ENCODE data around the gene PDPK1. TPM values are rescaled to one million over a fixed set of nuclear protein-coding genes. Genes with fewer than 3 reads are reported as not detected.

Gene PDPK1
- total RNA-seq, 4 donors from 2014 or later = 28.3 to 45.7 (median 35.0) TPM

DNA sequence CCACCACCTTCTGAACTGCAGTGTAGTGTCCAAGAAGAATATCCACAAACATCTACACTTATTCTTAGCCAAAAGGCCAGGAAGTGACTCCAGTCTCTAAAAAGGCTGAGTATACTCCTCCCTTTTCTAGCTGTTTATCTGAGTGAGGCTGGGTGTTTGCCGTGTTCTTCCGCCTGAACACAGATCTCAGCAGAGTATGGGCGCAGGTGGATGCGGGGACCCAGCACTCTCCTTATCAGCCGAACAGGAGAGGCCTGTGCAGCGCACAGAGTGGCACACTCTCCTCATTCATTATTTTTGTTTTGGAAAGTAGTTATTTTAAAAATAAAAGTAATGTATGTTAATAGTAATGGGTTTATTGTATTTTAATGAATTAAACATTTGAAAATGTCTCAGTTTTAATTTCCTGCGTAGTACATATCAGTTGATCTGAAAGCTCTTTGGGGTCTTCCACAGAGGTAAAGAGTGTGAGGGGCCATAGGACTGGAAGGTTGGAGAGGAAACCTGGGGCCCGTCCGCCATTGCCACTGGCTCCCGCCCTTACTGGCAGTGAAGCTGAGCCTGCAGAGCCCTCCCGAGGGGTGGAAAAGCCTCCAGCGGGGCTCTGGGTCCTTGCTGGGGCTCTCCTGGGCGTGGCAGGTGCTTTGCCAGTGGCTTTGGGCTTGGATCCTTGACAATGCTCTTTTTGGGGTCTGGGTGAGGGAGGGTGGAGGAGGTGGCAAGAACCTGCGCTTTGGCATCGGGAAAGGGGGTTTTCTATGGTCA, 53.8 kb downstream of the PDPK1 start:
- WGBS = 92% methylated on average over 15 of the region's 15 CpGs
- intact Hi-C loops (cut with DNase I) = no loop called here

DNA sequence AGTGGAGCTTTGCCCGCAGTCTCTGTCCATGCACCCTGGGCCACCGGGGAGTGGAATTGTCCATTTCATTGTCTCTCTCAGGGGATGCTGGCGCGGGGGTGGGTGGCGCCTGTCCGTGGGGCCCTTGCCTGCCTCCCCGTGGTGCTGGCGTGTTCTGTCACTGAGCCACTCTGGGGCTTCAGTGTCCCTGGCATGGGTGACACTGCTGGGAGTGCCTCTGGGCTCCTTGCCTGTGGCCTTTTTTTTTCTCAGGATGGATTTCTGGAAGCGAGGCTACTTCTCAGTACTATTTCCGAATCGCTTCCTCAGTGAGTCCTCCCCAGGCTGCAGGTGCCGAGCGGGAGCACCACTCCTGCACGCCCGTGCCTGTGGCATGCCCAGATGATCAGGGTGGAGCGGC, 55.0 kb downstream of the PDPK1 start:
- intact Hi-C loops (cut with DNase I) = no loop called here
- Histone ChIP-seq H3K27me3 (no peaks in the 10 kb centered on the region), H3K4me1 (peaks cover 0 to 9% (median 7%) of the 10 kb centered on the region in 4 donors), H3K36me3 (peaks cover 41 to 94% (median 74%) of the 10 kb centered on the region in 4 donors), H3K27ac (replicated peaks in 1 of 4) (no peak overlapping the region), H3K9me3 (no peaks in the 10 kb centered on the region), H3K4me3 (no peak overlapping the region)
- DNase-seq (ENCODE audit: extremely low spot score) = no peak
- TF ChIP-seq, protein P1, sequence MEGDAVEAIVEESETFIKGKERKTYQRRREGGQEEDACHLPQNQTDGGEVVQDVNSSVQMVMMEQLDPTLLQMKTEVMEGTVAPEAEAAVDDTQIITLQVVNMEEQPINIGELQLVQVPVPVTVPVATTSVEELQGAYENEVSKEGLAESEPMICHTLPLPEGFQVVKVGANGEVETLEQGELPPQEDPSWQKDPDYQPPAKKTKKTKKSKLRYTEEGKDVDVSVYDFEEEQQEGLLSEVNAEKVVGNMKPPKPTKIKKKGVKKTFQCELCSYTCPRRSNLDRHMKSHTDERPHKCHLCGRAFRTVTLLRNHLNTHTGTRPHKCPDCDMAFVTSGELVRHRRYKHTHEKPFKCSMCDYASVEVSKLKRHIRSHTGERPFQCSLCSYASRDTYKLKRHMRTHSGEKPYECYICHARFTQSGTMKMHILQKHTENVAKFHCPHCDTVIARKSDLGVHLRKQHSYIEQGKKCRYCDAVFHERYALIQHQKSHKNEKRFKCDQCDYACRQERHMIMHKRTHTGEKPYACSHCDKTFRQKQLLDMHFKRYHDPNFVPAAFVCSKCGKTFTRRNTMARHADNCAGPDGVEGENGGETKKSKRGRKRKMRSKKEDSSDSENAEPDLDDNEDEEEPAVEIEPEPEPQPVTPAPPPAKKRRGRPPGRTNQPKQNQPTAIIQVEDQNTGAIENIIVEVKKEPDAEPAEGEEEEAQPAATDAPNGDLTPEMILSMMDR (IDR thresholded peaks at IDR 0.05) = no peak
- TF ChIP-seq EP300 (IDR thresholded peaks at IDR 0.05) (no peak), POLR2A (IDR thresholded peaks at IDR 0.05; ENCODE audit: low read depth) (no peak), POLR2AphosphoS5 (IDR thresholded peaks at IDR 0.05) (no peak)
- 88% methylated on average over 14 of the region's 16 CpGs for WGBS

More for the DNA sequence above, 53.8 kb downstream of the PDPK1 start:
- Histone ChIP-seq H3K27me3 (no peaks in the 10 kb centered on the region), H3K36me3 (peaks cover 41 to 94% (median 74%) of the 10 kb centered on the region in 4 donors), H3K4me1 (peaks cover 0 to 9% (median 7%) of the 10 kb centered on the region in 4 donors), H3K9me3 (no peaks in the 10 kb centered on the region), H3K4me3 (no peak overlapping the region), H3K27ac (replicated peaks in 1 of 4) (no peak overlapping the region)
- no peak for TF ChIP-seq EP300 (IDR thresholded peaks at IDR 0.05)
- TF ChIP-seq POLR2A (IDR thresholded peaks at IDR 0.05; ENCODE audit: low read depth) = no peak
- TF ChIP-seq POLR2AphosphoS5 (IDR thresholded peaks at IDR 0.05) = no peak
- TF ChIP-seq, protein P1 (IDR thresholded peaks at IDR 0.05) = no peak
- DNase-seq (ENCODE audit: extremely low spot score) = no peak

DNA sequence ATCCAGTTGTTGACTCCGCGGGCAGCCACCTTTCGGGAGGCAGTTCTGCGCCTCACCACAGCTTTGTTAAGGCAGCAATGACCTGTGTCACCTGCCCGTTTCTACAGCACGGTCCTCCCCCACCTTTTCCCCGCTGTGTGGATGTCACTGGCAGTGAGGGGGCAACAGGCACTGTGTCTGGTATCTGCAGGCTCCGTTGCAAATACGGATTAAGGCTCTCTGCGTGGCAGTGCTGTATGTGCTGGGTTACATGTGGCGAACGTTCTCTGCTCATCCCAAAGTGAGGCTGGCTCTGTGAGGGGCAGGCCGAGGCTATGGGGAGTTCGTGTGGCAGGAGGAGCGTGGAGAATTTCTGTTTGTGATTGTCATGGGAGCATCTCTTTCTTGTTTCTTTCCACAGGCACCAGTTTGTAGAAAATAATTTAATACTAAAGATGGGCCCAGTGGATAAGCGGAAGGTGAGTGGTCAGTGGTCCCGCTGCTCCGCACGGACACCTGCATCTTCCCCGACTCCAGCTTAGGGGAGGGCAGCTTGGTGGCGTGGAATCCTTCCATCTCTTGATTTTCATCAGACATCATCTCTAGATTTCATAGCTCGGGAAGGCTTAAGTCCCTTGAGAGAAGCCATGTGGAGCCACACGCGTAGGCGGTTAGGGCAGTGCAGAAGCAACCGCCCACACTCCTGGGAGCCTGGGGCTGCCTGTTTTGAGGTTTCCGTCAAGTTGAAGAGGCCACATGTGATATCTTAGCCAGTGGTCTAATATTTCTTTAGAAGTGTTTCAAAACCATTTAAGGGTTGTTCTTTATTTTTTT, 57.8 kb downstream of the PDPK1 start:
- Histone ChIP-seq H3K27me3 (no peaks in the 10 kb centered on the region), H3K27ac (replicated peaks in 1 of 4) (no peak overlapping the region), H3K4me3 (no peak overlapping the region), H3K9me3 (no peaks in the 10 kb centered on the region), H3K36me3 (peaks cover 31 to 86% (median 62%) of the 10 kb centered on the region in 4 donors), H3K4me1 (peaks cover 0 to 9% (median 7%) of the 10 kb centered on the region in 4 donors)
- TF ChIP-seq EP300 (IDR thresholded peaks at IDR 0.05) (no peak), POLR2AphosphoS5 (IDR thresholded peaks at IDR 0.05) (no peak), POLR2A (IDR thresholded peaks at IDR 0.05; ENCODE audit: low read depth) (no peak)
- TF ChIP-seq, protein P1 (IDR thresholded peaks at IDR 0.05) = no peak
- intact Hi-C loops (cut with DNase I) = no loop called here
- no peak for DNase-seq (ENCODE audit: extremely low spot score)
- 91% methylated on average over 27 of the region's 27 CpGs for WGBS

DNA sequence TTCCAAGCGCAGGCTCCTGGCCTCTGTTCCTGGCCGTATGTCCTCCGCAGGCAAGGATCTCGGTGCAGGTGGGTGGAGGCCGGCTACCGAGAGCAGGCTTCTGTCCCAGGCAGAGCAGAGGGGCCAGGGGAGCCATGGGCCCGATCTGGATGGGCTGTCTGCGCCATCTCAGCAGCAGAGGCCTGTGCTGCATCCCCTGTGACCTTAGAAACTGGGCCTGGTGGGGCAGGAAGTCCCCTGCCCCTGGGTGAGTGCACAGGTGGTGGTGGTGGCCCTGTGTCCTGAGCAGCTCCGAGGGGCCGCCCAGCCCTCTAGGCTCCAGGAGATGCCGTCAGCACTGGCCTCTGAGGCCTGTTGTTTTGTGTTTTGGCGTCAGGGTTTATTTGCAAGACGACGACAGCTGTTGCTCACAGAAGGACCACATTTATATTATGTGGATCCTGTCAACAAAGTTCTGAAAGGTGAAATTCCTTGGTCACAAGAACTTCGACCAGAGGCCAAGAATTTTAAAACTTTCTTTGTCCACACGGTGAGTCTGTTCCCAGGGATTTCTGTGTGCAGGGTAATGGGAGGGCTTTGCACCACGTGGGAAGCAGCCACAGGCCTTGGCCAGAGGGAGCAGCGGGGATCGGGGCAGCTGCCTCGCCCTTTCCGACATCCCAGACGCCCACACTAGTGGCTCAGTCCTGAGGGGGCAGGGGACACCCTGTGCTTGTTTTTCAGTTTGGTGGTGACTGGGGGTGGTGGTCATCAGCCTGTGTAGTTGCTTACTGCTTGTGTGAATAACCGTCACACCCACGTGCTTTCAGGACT, 59.1 kb downstream of the PDPK1 start:
- H3K4me3 ChIP-seq = no peak overlapping the region
- no peak for TF ChIP-seq POLR2A (IDR thresholded peaks at IDR 0.05; ENCODE audit: low read depth)
- no peak for TF ChIP-seq POLR2AphosphoS5 (IDR thresholded peaks at IDR 0.05)
- TF ChIP-seq, protein P1 (IDR thresholded peaks at IDR 0.05) = no peak
- no peak for TF ChIP-seq EP300 (IDR thresholded peaks at IDR 0.05)
- no peak overlapping the region for H3K27ac ChIP-seq (replicated peaks in 1 of 4)
- H3K9me3 ChIP-seq = no peaks in the 10 kb centered on the region
- DNase-seq (ENCODE audit: extremely low spot score) = no peak
- 90% methylated on average over 21 of the region's 24 CpGs for WGBS
- peaks cover 31 to 77% (median 53%) of the 10 kb centered on the region in 4 donors for H3K36me3 ChIP-seq
- intact Hi-C loops (cut with DNase I) = no loop called here
- H3K4me1 ChIP-seq = peaks cover 0 to 9% (median 7%) of the 10 kb centered on the region in 4 donors
- H3K27me3 ChIP-seq = no peaks in the 10 kb centered on the region

Data from esophagus muscularis mucosa (tissue), 4 donors.